Putamen (tissue), 1 donor: ENCODE data around the gene NFYA.

Source experiments
- DNase-seq: peaks from one replicate; pipeline ENCODE4 v3.0.0-alpha.2; 2016; ENCODE audit warnings: low spot score

NFYA gene

GRCh38 chr6:41073203-41073967, 611 bp downstream of the NFYA start:
- peak; percentile 61 for DNase-seq

- peak; percentile 7 for DNase-seq
These were observed 1.4 kb downstream of the NFYA start for GRCh38 chr6:41073968-41074691.

GRCh38 chr6:41074692-41075436, 2.1 kb downstream of the NFYA start:
- no peak for DNase-seq

- no peak for DNase-seq
These were observed 3.2 kb downstream of the NFYA start for GRCh38 chr6:41075651-41076626.

- DNase-seq: no peak
These were observed 4.8 kb downstream of the NFYA start for GRCh38 chr6:41077536-41077935.

GRCh38 chr6:41078101-41078500, 5.3 kb downstream of the NFYA start:
- no peak for DNase-seq

GRCh38 chr6:41079080-41079479, 6.3 kb downstream of the NFYA start:
- no peak for DNase-seq

- DNase-seq: no peak
These were observed 7.8 kb downstream of the NFYA start for GRCh38 chr6:41080621-41081020.

GRCh38 chr6:41083072-41083471, 10.3 kb downstream of the NFYA start:
- DNase-seq: no peak

- no peak for DNase-seq
These were observed 12.4 kb downstream of the NFYA start for GRCh38 chr6:41085182-41085581.

GRCh38 chr6:41088451-41088850, 15.7 kb downstream of the NFYA start:
- no peak for DNase-seq

- DNase-seq: no peak
These were observed 18.3 kb downstream of the NFYA start for GRCh38 chr6:41090841-41091761.

- DNase-seq: no peak
These were observed 19.8 kb downstream of the NFYA start for GRCh38 chr6:41092421-41093140.

GRCh38 chr6:41093729-41094128, 21.0 kb downstream of the NFYA start:
- no peak for DNase-seq

- no peak for DNase-seq
These were observed 24.8 kb downstream of the NFYA start for GRCh38 chr6:41097467-41098090.

- DNase-seq: no peak
These were observed 25.6 kb downstream of the NFYA start for GRCh38 chr6:41098366-41098765.

- no peak for DNase-seq
These were observed 28.1 kb downstream of the NFYA start for GRCh38 chr6:41100871-41101287.

- DNase-seq: no peak
These were observed 31.1 kb downstream of the NFYA start for GRCh38 chr6:41103847-41104246.

- DNase-seq: no peak
These were observed 38.2 kb downstream of the NFYA start for GRCh38 chr6:41111017-41111416.
